Right lobe of liver (tissue), 4 donors: ENCODE measurements around the gene CEACAM8.

Experiments
- CTCF ChIP-seq, 4 donors: fragments of 200-600 bp in 3 of 4; fragments of 450-650 bp in 1 of 4; IDR thresholded peaks; one replicate each; pipeline versions ENCODE4 v1.5.1 to v1.8.0; 2016 to 2022; ENCODE audit warnings: antibody characterized with exemption in 4 of 4, mild to moderate bottlenecking in 2 of 4
- POLR2A ChIP-seq: fragments of 450-650 bp; IDR thresholded peaks from one replicate; pipeline ENCODE4 v1.6.1; 2017; ENCODE audit warnings: antibody characterized with exemption, mild to moderate bottlenecking
- donor health status: DM: no; HTN: no; CAD: no.
- donor health status: DM: no; HTN: no; CAD: no.
- donor health status: DM: no; HTN: yes; CAD: no.

GRCh38 chr19:42571116-42571515, 23.6 kb downstream of the CEACAM8 start:
- TF ChIP-seq CTCF (IDR thresholded peaks at IDR 0.05) (no peak), POLR2A (no peak)
